ENCODE measurements around the gene KANK3. TPM values are rescaled to one million over a fixed set of nuclear protein-coding genes. Genes with fewer than 3 reads are reported as not detected.

Gene KANK3
- total RNA-seq (2013), result 0.02 TPM
- polyA plus RNA-seq (under 1 TPM in 1 of 3 donors, not detected in 2; 0.15 TPM), polyA minus RNA-seq (not detected in 2 replicates), total RNA-seq (0 to 0.41 (median 0.21) reads per million in 11 experiments)

- intact Hi-C loops (cut with micrococcal nuclease), result no loop called here
- Histone ChIP-seq H3K4me1 (ENCODE audit: control insufficient read depth in 1 of 2, insufficient read depth in 2 of 2, low read length in 2 of 2) (peaks cover 8 to 11% of the 10 kb centered on the region in 2 donors), H3K4me3 (replicated peaks in 1 of 3; ENCODE audit: low read depth in 2 of 3, low read length in 3 of 3) (peak within 1 kb of the TSS in 2 of 3 experiments; percentile 3 to 59), H3K9ac (ENCODE audit: insufficient read depth, low read length, poor library complexity, severe bottlenecking) (peak within 1 kb of the TSS; percentile 40), H3K9me3 (replicated peaks in 1 of 2; ENCODE audit: control insufficient read depth in 1 of 2, insufficient read depth in 1 of 2, low read length in 2 of 2) (no peaks in the 10 kb centered on the region), H4K20me1 (ENCODE audit: insufficient read depth, low read length) (no peaks in the 10 kb centered on the region), H3K36me3 (replicated peaks in 1 of 2; ENCODE audit: control insufficient read depth in 1 of 2, insufficient read depth in 2 of 2, low read length in 2 of 2) (no peaks in the 10 kb centered on the region), H3K4me2 (replicated peaks; ENCODE audit: extremely low read depth, low read length, poor library complexity, severe bottlenecking) (peak within 1 kb of the TSS; percentile 62), H3K27me3 (ENCODE audit: control insufficient read depth in 2 of 2, insufficient read depth in 2 of 2, low read length in 2 of 2) (peaks cover 38 to 59% of the 10 kb centered on the region in 2 donors), H3K27ac (ENCODE audit: low read depth in 1 of 2, low read length in 2 of 2) (no peak within 1 kb of the TSS), H2AFZ (ENCODE audit: insufficient read depth, low read depth, low read length, poor library complexity, severe bottlenecking) (peak within 1 kb of the TSS; percentile 56), H3K79me2 (ENCODE audit: insufficient read depth, low read length) (no peaks in the 10 kb centered on the region)
- Mint-ChIP-seq H3K4me1 (peaks cover 9% of the 10 kb centered on the region), H3K27me3 (ENCODE audit: low read depth in 3 of 3) (peaks cover 62 to 82% (median 66%) of the 10 kb centered on the region in 3 donors), H3K9me3 (peaks cover 0 to 16% (median 4%) of the 10 kb centered on the region in 7 donors), H3K4me3 (peak within 1 kb of the TSS; percentile 37 to 87), H3K36me3 (no peaks in the 10 kb centered on the region), H3K27ac (no peak within 1 kb of the TSS)
- TF ChIP-seq CTCF (IDR thresholded peaks at IDR 0.05), result no peak
- WGBS (ENCODE audit: insufficient coverage), result 2% methylated on average over 60 of the region's 65 CpGs
- peak; percentile 56 to 72 (median 69) for DNase-seq
These were observed at the start of gene KANK3 for GRCh38 chr19:8342684-8343482. TSS of gene KANK3 (minus strand) at chr19:8343262. CDS start at chr19:8337828, 5,434 bp downstream.

- intact Hi-C loops (cut with micrococcal nuclease), result no loop called here
- peaks cover 17 to 18% of the 10 kb centered on the region in 2 donors for H3K4me1 ChIP-seq (ENCODE audit: control insufficient read depth in 1 of 2, insufficient read depth in 2 of 2, low read length in 2 of 2)
- DNase-seq, result no peak
- H3K27me3 Mint-ChIP-seq (ENCODE audit: low read depth in 3 of 3), result peaks cover 0 to under 1% (median 0%) of the 10 kb centered on the region in 3 donors
- H3K27ac Mint-ChIP-seq, result peak overlapping the region in 5 of 7 donors; percentile 44 to 62 (median 57)
- H2AFZ ChIP-seq (ENCODE audit: insufficient read depth, low read depth, low read length, poor library complexity, severe bottlenecking), result no peak overlapping the region
- peaks cover 21% of the 10 kb centered on the region for H3K4me1 Mint-ChIP-seq
- no peak overlapping the region for H3K4me3 ChIP-seq (replicated peaks in 1 of 3; ENCODE audit: low read depth in 2 of 3, low read length in 3 of 3)
- peaks cover 0 to 3% (median 0%) of the 10 kb centered on the region in 7 donors for H3K9me3 Mint-ChIP-seq
- H3K27ac ChIP-seq (ENCODE audit: low read depth in 1 of 2, low read length in 2 of 2), result peak overlapping the region in 1 of 2 donors; percentile 26
- peak overlapping the region in 1 of 2 donors; percentile 53 for H3K4me3 Mint-ChIP-seq
- H3K79me2 ChIP-seq (ENCODE audit: insufficient read depth, low read length), result peaks cover 63% of the 10 kb centered on the region
- H3K9ac ChIP-seq (ENCODE audit: insufficient read depth, low read length, poor library complexity, severe bottlenecking), result no peak overlapping the region
- no peaks in the 10 kb centered on the region for H3K9me3 ChIP-seq (replicated peaks in 1 of 2; ENCODE audit: control insufficient read depth in 1 of 2, insufficient read depth in 1 of 2, low read length in 2 of 2)
- no peaks in the 10 kb centered on the region for H3K36me3 ChIP-seq (replicated peaks in 1 of 2; ENCODE audit: control insufficient read depth in 1 of 2, insufficient read depth in 2 of 2, low read length in 2 of 2)
- H3K4me2 ChIP-seq (replicated peaks; ENCODE audit: extremely low read depth, low read length, poor library complexity, severe bottlenecking), result no peak overlapping the region
- H4K20me1 ChIP-seq (ENCODE audit: insufficient read depth, low read length), result peaks cover 65% of the 10 kb centered on the region
- WGBS (ENCODE audit: insufficient coverage), result 52% methylated on average over 8 of the region's 11 CpGs
- no peaks in the 10 kb centered on the region for H3K27me3 ChIP-seq (ENCODE audit: control insufficient read depth in 2 of 2, insufficient read depth in 2 of 2, low read length in 2 of 2)
- no peak for TF ChIP-seq CTCF (IDR thresholded peaks at IDR 0.05)
- H3K36me3 Mint-ChIP-seq, result peaks cover 13 to 35% of the 10 kb centered on the region in 2 donors
These were observed 49.0 kb upstream of the KANK3 start for GRCh38 chr19:8392017-8392591.

All from CD14-positive monocyte (primary cell).